MG63 (cell line): Measurements from ENCODE around the gene KIFC3. TPM values are rescaled to one million over a fixed set of nuclear protein-coding genes. Genes with fewer than 3 reads are reported as not detected.
"Not testable (repeated sequence)": the region's sequence is repeated elsewhere in the genome, so short reads cannot be mapped to it uniquely, and the experiment has no call there.

Experiments used
- DNase-seq: peaks from one replicate; pipeline ENCODE4 v3.0.0-alpha.2; 2020
- H3K27me3 ChIP-seq: fragments of 250-450 bp; sonication (Bioruptor Pico); 2 replicates; pipeline ENCODE4 v1.5.1; 2020; ENCODE audit warnings: mild to moderate bottlenecking, moderate library complexity
- H3K36me3 ChIP-seq: fragments of 250-450 bp; sonication (Bioruptor Pico); 2 replicates; pipeline ENCODE4 v1.5.1; 2020; ENCODE audit warnings: mild to moderate bottlenecking, moderate library complexity
- H3K4me3 ChIP-seq: fragments of 250-450 bp; sonication (Bioruptor Pico); 2 replicates; pipeline ENCODE4 v1.5.1; 2020; ENCODE audit warnings: mild to moderate bottlenecking, moderate library complexity
- H3K9me3 ChIP-seq: fragments of 250-450 bp; sonication (Bioruptor Pico); 2 replicates; pipeline ENCODE4 v1.5.1; 2020; ENCODE audit warnings: mild to moderate bottlenecking, moderate library complexity
- total RNA-seq: library from RNA; depleted of rRNA; stranded (reverse); fragments of >200 nt; shearing (Covaris generic); gene quantifications from 2 replicates; pipeline ENCODE4 v1.2.3, GENCODE V29; 2014; ENCODE audit warnings: low replicate concordance; rRNA removed

The KIFC3 gene, protein sequence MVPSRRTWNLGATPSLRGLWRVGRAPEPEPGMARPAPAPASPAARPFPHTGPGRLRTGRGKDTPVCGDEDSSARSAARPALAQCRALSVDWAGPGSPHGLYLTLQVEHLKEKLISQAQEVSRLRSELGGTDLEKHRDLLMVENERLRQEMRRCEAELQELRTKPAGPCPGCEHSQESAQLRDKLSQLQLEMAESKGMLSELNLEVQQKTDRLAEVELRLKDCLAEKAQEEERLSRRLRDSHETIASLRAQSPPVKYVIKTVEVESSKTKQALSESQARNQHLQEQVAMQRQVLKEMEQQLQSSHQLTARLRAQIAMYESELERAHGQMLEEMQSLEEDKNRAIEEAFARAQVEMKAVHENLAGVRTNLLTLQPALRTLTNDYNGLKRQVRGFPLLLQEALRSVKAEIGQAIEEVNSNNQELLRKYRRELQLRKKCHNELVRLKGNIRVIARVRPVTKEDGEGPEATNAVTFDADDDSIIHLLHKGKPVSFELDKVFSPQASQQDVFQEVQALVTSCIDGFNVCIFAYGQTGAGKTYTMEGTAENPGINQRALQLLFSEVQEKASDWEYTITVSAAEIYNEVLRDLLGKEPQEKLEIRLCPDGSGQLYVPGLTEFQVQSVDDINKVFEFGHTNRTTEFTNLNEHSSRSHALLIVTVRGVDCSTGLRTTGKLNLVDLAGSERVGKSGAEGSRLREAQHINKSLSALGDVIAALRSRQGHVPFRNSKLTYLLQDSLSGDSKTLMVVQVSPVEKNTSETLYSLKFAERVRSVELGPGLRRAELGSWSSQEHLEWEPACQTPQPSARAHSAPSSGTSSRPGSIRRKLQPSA
- 196 and 322 TPM in 2 replicates for total RNA-seq

DNA sequence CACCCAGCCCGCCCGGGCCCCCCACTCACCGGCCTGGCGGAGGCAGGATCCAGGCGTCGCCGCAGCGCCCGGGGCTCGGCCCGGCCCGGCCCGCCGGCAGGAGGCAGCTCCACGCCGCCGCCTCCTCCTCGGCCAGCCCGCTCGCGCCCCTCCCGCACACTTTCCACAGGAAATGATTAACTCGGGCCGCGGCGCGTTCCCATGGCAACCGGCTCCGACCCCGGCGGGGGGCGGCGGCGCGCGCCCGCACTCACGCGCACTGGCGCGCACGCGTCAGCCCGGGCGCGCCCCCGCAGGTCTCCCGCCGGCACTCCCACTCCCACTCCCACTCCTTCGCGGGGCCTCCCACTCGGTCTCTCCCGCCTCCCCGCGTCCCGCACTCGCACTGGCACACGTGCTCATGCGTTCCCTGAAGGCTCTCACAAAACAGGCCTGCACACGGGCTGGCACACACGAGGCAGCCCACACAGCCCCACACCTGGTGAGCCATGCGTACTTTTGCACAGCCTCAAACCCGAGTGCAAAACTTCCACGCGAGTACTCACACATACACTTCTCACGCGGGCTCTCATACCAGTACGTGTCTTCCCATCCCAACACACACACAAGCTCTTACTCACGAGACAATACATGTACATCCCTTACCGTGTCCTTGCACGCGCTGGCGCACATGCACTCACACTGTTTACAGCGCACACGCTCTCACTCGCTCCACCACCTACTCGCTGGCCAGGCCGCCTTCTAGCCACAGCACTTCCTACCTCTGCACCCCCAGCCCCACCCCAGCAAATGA, at the start of gene KIFC3:
Gene KIFC3, minus strand, starts transcription at position 151 of the 793 bp plus-strand sequence. CDS start 4,248 bp downstream, outside the sequence.
- Histone ChIP-seq H3K27me3 (no peaks in the 10 kb centered on the region), H3K9me3 (no peaks in the 10 kb centered on the region), H3K4me3 (peak within 1 kb of the TSS; percentile 82), H3K36me3 (peaks cover 39% of the 10 kb centered on the region)
- peak; percentile 97 for DNase-seq

DNA sequence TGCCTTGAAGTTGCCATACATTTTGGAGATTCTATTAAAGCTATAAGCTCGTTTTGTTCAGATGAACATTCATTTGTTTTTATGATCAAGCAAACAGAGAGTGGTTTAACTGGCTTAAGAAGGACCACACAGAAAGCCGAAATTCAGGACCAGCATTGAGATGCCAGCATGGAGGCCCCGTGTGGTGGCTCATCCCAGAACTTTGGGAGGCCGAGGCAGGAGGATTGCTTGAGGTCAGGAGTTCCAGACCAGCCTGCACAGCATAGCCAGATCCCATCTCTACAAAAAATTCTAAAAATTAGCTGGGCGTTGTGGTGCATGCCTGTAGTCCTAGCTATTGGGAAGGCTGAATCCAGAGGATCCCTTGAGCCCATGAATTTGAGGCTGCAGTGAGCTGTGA, 45.9 kb upstream of the KIFC3 start:
- no peak for DNase-seq
- Histone ChIP-seq H3K27me3 (no peaks in the 10 kb centered on the region), H3K9me3 (no peaks in the 10 kb centered on the region), H3K36me3 (no peaks in the 10 kb centered on the region), H3K4me3 (no peak overlapping the region)

DNA sequence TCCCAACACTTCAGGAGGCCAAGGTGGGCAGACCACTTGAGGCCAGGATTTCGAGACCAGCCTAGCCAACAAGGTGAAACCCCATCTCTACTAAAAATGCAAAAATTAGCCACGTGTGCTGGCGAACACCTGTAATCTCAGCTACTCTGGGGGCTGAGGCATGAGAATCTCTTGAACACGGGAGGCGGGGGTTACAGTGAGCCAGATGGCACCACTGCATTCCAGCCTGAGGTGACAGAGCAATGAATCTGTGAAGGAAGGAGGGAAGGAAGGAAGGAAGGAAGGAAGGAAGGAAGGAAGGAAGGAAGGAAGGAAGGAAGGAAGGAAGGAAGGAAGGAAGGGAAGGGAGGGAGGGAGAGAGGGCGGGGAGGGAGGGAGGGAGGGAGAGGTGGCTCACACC, 44.6 kb upstream of the KIFC3 start:
- H3K36me3 ChIP-seq, DNase-seq, H3K4me3 ChIP-seq, H3K27me3 ChIP-seq, H3K9me3 ChIP-seq: not testable (repeated sequence)

DNA sequence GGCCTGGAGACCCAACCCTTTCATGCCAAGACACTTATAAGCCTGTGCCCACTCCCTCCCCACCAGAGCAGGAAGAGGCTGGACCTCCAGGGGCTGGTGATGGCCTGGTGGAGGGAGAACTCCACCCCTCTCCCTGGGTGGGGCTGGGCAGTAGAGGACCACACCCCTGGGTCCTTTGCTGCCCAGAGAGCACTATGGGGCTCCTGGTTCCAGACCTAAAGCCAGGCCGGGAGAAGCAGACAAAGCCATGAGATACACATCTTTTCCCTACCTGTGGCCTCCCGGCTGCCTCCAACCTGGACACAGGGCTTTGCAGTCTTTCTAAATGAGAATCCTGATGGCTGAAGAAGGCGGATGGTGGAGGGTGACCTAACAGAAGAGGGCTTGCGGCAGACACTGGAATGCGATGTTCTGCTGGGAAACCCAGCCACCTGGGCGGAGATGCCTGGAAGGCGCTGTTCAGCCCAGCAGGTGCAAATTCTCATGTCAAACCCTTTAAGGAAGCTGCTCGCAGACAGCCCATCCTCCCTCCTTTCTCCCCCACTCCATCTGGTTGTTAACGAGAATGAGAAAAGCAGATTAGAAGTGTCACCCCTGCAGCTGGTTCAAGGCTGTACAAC, 43.9 kb upstream of the KIFC3 start:
- Histone ChIP-seq H3K4me3 (no peak overlapping the region), H3K27me3 (no peaks in the 10 kb centered on the region), H3K36me3 (no peaks in the 10 kb centered on the region), H3K9me3 (no peaks in the 10 kb centered on the region)
- no peak for DNase-seq

DNA sequence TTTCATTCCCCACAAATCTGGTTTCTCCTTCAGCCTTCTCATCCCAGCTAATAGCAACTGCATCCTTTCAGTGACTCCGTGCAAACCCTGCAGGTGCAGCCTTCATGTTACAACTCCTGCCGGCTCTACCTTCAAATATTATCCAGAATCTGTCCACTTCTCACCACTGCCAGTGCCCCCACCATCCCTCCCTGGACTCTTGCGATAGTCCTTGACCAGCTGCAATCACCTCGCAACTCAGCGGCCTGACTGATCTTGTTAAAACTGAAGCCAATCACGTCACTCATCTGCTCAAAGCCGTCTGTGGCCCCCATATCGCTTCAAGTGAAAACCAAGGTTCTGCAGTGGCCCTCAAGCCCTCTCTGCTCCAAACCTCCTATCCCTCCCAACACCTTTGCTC, 42.8 kb upstream of the KIFC3 start:
- no peak for DNase-seq
- Histone ChIP-seq H3K4me3 (no peak overlapping the region), H3K27me3 (no peaks in the 10 kb centered on the region), H3K36me3 (no peaks in the 10 kb centered on the region), H3K9me3 (no peaks in the 10 kb centered on the region)

DNA sequence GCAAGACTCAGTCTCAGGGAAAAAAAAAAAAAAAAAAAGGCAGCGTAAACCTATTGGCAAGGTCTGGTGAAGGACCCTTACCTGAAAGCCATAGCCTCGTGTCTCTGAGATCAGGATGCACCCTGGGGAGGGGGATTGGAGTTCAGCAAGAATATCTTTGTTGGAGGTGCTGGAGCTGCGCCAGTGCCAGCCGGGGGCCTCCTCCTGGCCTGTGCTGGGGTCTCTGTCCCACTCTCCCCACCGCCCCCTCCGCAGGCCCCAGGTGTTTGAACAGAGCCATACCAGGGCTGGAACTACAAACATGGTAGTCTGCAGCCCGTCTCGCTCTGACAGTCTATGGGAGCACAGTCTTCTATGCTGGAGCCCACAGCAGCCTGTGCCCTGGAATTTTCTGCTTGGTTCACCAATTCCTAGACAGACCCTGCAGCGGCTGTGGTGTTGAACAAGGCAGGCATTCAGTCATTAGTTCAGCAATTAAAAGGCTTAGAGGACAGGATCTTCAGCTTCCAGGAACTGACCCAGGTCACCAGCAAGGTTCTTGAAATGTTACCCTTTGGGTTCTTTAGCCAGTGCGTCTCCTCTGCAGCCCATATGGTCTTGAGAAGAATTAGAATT, 42.2 kb upstream of the KIFC3 start:
- no peaks in the 10 kb centered on the region for H3K9me3 ChIP-seq
- H3K4me3 ChIP-seq = no peak overlapping the region
- H3K27me3 ChIP-seq = no peaks in the 10 kb centered on the region
- DNase-seq = no peak
- no peaks in the 10 kb centered on the region for H3K36me3 ChIP-seq

DNA sequence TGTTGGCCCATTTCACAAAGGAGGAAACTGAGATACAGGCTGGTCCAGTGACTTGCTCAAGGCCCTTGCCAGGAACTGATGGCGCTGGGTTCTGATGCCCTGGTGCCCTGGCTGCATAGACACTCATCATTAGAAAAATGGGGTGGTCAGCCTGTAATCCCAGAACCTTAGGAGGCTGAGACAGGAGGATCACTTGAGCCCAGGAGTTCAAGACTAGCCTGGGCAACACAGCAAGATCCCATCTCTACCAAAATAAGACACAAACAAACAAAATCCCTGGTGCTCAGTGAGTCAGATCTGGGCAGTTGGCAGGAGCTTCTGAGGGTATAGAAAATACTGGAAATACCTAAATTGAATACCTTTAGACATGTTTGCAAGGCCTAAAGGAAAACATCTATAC, 41.1 kb upstream of the KIFC3 start:
- DNase-seq = no peak

DNA sequence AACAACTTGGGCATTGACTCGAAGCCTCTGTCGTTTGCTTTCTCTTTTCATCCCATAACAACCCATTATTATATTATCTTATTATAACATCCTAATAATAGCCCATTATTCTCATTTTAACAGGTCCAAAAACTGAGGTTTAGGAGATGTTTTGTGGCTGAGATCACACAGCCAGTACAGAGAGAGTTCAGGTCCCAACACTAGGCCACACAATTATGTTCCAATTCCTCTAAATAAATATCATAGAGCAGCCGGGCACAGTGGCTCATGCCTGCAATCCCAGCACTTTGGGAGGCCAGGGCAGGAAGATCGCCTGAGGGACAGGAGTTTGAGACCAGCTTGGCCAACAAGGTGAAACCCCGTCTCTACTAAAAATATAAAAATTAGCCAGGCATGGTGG, 40.3 kb upstream of the KIFC3 start:
- no peaks in the 10 kb centered on the region for H3K9me3 ChIP-seq
- no peaks in the 10 kb centered on the region for H3K36me3 ChIP-seq
- no peak for DNase-seq

More for the DNA sequence above, 41.1 kb upstream of the KIFC3 start:
- H3K9me3 ChIP-seq = no peaks in the 10 kb centered on the region
- no peak overlapping the region for H3K4me3 ChIP-seq
- H3K27me3 ChIP-seq = no peaks in the 10 kb centered on the region
- no peaks in the 10 kb centered on the region for H3K36me3 ChIP-seq

DNA sequence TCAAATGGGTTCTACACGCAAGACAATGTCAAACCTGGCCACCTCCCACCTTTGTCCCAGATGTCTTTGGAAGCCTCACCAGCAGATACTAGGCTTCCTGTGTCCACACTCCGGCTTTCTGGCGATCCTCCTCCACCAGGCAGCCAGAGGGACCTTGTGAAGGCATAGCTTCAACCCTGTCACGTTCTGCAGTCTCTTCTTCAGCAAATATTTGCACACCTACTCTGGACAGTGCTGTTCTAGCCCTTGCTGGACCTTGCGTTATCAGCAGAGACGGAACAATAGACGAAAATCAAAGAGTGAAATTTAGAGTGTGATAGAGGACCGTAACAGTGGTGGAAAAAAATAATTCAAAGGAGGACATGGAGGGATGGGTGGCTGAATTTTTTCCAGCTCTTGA, 38.5 kb upstream of the KIFC3 start:
- Histone ChIP-seq H3K9me3 (no peaks in the 10 kb centered on the region), H3K27me3 (no peaks in the 10 kb centered on the region)

More for the DNA sequence above, 40.3 kb upstream of the KIFC3 start:
- Histone ChIP-seq H3K27me3 (no peaks in the 10 kb centered on the region), H3K4me3 (no peak overlapping the region)

DNA sequence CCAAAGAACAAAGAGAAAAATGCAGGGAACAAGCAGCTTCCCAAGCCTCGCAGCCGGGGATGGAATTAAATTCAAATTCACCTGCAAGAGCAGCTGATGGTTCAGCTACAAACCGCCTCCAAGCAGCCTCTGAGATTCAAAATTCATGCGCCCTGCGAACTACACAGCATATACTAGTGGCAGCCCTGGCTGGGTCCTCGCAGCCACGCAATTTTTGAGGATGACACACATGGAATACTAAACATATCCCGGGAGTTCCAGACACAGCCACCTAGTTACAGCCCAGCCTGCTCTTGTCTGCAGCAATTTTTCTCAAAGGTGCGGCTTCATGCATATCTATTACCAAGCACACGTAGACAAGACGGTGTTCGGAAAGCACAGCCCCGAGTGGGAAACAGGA, 35.9 kb upstream of the KIFC3 start:
- no peaks in the 10 kb centered on the region for H3K36me3 ChIP-seq
- no peak overlapping the region for H3K4me3 ChIP-seq
- no peaks in the 10 kb centered on the region for H3K9me3 ChIP-seq
- no peaks in the 10 kb centered on the region for H3K27me3 ChIP-seq
- DNase-seq = no peak

More for the DNA sequence above, 38.5 kb upstream of the KIFC3 start:
- no peaks in the 10 kb centered on the region for H3K36me3 ChIP-seq
- DNase-seq = no peak
- no peak overlapping the region for H3K4me3 ChIP-seq

DNA sequence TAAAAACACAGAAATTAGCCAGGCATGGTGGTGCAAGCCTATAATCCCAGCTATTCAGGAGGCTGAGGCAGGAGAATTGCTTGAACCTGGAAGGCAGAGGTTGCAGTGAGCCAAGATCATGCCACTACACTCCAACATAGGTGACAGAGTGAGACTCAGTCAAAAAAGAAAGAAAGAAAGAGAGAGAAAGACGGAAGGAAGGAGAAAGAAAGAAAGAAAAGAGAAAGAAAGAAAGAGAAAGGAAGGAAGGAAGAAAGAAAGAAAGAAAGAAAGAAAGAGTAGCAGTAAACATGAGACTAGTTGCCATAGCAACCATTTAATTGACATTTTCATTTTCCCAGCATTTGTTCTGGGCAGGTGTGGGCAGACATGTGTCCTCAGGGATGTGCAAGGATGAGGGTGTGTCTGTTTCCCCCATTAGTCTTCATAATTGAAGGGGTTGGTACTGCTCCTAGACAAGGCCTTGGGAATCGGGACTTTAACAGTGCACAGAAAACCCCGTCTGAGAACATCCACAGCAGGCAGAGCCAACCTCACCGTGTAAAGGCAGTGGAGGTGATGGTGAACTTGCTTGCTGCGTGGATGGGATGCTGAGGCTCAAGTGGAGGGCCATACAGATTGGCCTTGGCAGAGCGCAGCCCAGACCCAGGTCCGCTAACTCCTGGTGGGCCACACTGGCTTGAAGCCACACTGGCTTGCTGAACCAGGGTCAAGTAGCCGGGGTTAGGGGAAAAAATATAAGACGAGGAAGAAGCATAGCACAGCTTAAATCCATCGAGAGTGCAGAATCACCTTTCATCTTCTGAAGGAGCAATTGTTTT, 35.2 kb upstream of the KIFC3 start:
- DNase-seq = no peak
- Histone ChIP-seq H3K27me3 (no peaks in the 10 kb centered on the region), H3K4me3 (no peak overlapping the region), H3K36me3 (no peaks in the 10 kb centered on the region), H3K9me3 (no peaks in the 10 kb centered on the region)

DNA sequence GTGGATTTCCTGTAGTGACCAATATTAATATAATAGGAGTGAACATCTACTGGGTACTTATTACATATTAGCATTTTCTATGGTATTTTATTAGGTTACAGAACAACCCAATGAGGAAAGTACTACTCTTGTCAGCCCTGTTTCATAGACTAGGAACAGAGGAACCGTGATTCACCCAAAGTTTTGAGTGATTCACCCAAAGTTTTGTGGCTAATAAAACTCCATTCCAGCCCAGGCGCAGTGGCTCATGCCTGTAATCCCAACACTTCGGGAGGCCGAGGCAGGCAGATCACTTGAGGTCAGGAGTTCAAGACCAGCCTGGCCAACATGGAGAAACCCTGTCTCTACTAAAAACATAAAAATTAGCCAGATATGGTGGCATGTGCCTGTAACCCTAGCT, 33.1 kb upstream of the KIFC3 start:
- not testable (repeated sequence) for H3K9me3 ChIP-seq, H3K27me3 ChIP-seq, H3K4me3 ChIP-seq, H3K36me3 ChIP-seq
- DNase-seq = peak; percentile 85

DNA sequence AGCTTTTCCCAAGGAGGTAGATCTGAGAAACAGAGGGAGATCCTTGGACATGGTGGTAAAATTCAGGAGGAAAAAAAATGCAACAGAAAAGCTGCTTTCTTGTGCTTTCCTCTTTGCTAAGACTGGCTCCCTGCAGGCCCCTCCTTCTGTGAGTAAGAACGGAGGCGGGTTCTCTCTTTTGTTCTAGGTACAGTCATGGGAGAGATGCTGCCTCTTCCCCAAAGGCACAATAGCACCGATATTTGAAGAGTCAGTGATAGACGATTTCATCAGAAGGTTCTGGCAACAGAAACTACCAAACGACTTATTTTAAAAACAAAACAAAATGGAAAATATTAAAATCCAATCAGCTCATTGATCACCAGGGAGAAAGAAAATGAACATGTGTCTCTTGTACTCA, 32.6 kb upstream of the KIFC3 start:
- peak; percentile 65 for DNase-seq
- Histone ChIP-seq H3K27me3 (no peaks in the 10 kb centered on the region), H3K4me3 (no peak overlapping the region), H3K9me3 (no peaks in the 10 kb centered on the region), H3K36me3 (no peaks in the 10 kb centered on the region)

DNA sequence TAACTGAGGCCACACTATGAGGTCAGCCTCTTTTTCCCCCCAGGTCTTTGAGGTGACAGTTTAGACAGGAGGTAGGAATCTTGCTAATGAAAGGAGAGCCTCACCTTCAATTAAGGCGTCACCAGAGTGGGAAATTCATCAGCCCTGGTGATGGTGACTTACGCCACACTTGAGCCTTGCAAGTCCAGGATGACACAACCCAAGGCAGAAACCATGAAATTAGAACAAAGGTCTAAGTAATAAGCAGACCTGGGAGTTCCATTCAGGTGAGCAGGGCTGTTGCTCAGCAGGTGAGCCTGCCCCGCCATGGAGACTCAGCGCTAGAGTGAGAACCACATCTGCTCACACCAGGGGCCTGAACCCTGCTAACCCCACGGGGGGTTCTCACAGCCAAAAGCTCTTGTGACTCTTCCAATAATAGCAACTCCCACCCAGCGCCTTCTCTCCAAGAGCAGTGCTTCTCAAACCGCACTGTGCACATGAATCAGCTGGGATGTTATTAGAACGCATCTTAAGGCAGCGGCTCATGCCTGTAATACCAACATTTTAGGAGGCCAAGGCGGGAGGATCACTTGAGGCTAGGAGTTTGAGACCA, 28.7 kb upstream of the KIFC3 start:
- no peaks in the 10 kb centered on the region for H3K9me3 ChIP-seq
- H3K27me3 ChIP-seq = no peaks in the 10 kb centered on the region
- no peak overlapping the region for H3K4me3 ChIP-seq
- H3K36me3 ChIP-seq = no peaks in the 10 kb centered on the region
- no peak for DNase-seq

DNA sequence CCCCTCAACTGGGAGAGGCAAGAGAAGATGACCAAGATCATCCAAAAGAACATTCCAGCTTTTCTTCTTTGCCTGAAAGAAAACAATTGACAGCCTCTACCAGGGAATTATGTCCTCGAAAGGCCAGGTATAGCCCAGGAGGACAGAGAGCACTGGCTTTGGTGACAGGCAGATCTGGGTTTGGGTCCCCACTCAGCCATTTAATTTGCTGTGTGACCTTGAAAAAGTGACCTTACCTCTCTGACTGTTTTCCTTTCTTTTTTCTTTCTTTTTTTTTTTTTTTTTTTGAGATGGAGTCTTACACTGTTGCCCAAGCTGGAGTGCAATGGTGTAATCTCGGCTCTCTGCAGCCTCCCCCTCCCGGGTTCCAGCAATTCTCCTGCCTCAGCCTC, 27.7 kb upstream of the KIFC3 start:
- DNase-seq = no peak

More for the DNA sequence above, 27.7 kb upstream of the KIFC3 start:
- no peaks in the 10 kb centered on the region for H3K36me3 ChIP-seq
- H3K27me3 ChIP-seq = no peaks in the 10 kb centered on the region
- no peak overlapping the region for H3K4me3 ChIP-seq
- no peaks in the 10 kb centered on the region for H3K9me3 ChIP-seq
